ENCODE measurements around the gene DTHD1.

- no peak for TF ChIP-seq CTCF (IDR thresholded peaks at IDR 0.05)
- no peak for TF ChIP-seq POLR2AphosphoS5 (IDR thresholded peaks at IDR 0.05)
- TF ChIP-seq POLR2A (IDR thresholded peaks at IDR 0.05), result no peak
- no peak for TF ChIP-seq EP300 (IDR thresholded peaks at IDR 0.05)
Observed at GRCh38 chr4:36303426-36304137, 22.2 kb downstream of the DTHD1 start.

All from sigmoid colon (tissue), 4 donors.